HG03378 (cell line): ENCODE results near the gene MARCO.
A peak's percentile ranks its signal among the peaks of the same experiment; 100 is the strongest.

ENCODE experiments used
- ATAC-seq: cut with Tn5 transposase; IDR thresholded peaks from one replicate; pipeline ENCODE4 v1.9.1; 2021; ENCODE audit warnings: mild to moderate bottlenecking, moderate library complexity; ENCODE audit not compliant: unreplicated experiment

The MARCO gene

DNA sequence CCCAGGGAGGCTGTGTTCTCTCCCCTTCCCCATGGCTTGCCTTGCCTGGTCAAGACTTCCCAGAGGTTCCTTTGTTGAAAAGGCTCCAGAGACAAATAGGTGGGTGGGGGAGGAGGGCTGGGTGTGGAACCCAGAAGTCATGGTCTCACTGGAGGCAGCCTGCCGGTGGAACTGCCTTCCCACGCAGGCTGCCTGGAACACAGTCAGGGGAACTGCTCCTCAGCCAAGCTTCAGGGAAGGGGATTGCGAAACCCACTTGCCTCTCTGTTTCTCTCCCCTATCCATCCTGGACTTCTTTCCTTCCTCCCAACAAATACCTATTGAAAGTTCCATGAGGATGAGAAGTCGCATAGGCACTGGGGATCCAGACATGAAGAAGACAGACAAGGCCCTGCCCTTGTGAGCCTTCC is 31.6 kb downstream of the MARCO start:
- no peak for ATAC-seq

DNA sequence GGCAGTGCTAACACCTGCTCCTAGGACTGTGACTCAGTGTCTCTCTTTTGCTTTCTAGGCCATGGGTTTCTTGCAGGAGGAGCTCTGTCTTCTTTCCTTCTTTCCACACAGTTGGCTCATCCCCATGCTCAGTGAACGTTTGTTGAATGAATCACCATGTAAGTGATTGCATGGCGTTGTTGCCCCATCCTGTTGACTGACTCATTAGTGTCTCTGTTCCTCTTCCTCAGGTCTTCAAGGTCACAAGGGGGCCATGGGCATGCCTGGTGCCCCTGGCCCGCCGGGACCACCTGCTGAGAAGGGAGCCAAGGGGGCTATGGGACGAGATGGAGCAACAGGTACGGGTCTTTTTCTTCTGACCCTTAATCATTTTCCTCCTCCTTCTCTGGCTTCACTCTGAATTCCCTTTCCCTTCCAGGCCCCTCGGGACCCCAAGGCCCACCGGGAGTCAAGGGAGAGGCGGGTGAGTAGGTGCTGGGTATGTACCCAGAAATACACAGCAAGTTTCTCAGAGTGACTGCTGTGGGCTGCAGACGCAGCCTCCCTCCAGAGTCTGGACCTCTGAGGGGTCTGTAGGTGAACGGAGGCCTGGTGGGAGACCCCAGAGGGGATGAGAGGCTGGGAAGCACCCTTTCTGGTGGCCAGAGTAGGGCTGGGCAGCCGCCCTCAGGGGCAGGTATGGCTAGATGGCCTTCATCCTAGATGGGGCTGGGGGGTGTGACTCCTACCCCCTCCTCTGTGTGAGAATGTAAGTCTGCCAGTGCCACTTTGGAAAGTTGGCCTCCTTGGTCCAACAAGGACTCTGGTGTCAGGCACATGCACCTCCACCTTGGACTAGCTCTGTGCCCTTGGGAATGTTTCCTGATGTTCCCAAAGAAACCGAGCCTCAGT is 32.4 kb downstream of the MARCO start:
- ATAC-seq: no peak

DNA sequence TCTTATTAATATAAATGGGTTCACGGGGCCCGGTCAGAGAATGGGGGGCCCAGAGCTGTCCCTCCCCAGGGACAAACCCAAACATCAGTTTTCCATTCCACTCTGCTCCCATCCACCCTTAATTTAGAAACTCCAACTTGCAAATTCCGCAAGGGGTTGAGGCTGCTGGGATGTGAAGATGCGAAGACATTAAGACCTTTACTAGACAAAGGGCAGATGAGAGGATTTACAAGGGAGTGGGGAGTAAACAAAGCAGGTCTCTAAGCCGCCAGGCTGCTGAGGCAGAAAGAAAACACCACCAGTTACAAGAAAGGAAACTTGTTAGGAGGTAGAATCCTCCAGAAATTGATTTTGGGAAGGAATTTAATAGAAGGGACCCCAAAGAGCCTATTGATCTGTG is 33.1 kb downstream of the MARCO start:
- ATAC-seq: no peak

DNA sequence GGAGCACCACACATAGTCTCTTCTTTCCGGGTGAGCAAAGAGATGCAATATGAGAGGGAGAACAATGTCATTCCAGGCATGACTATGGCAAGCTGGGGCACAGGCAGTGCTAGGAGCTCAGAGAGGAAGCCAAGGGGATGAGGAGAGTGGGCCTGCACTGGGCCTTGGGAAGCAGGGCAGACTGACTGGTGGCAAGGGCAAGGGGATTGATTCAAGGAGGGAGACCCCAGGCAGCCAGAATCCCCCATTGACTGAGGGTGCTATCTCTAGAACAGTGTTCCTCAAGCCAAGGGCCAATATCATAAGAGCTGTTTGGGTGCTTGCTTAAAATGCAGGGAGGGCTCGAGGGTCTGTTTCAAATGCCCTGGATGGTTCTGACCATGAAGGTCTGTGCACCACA is 36.1 kb downstream of the MARCO start:
- no peak for ATAC-seq

DNA sequence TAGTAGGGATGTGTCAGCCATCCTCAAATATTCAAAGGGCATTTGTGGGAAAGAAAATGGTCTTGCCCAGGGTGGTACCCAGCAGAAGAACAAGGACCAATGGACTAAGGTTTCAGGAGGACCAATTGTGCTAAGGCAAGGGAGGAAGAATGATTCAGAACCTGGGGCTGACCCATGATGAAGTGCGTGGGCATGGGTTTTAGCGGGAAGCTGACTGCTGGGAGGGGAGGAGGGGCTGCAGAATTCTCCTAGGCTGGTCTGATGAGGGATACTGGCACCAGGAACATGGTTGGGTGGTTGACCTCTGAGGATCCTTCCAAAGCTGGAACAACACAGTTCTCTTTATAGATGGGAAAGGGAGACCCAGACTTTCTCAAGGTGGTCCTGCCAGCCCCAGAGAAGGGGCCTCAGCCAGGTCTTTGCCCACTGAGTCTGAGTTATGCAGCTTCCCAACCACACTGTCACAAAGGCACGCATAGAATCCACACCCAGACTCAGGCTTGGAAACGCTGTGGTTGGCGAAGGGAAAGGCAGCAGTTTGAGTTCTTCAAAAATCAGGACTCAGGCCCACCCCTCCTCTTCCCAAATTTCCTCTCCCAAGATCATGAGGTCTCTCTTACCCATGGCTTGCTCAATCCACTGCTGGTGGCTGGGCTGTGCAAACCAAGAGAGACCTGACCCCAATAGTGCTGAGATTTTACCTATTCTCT is 37.3 kb downstream of the MARCO start:
- ATAC-seq: no peak

DNA sequence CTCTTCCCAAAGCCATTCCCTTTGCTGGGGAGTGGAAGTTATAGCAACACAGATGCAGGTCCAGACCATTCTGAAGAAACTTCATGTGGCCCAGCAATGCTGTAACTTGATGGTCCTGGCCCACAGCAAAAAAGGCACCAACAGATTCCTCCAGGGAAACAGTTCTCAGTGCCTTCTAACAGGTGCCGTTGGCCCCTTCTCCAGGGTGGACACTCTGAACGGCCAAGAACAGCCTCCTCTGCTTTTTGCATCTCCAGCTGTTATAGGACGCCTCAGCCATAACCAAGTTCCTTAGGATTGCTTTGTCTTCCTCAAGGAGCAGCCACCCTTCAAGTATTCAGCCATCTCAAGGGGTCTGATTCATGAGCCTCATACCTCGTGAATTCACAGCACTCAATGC is 38.0 kb downstream of the MARCO start:
- no peak for ATAC-seq

DNA sequence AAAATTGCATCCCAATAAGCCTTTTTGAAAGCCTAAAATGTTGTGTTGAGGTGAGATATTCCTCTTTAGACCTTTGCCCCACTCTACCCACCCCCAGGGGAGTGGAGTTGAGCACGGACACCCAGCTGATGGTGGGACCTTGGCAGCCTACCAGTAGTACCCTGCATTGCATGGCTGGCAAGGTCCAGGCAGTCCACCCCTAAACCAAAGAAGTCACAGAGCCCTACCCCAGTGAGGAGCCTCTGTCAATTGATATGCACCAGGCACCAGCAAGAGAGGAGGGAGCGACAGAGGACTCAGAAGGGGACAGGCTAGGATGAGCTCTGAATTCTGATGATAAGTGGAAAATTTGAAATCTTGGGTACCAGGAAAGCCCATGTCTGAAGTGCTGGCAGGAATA is 38.6 kb downstream of the MARCO start:
- no peak for ATAC-seq

DNA sequence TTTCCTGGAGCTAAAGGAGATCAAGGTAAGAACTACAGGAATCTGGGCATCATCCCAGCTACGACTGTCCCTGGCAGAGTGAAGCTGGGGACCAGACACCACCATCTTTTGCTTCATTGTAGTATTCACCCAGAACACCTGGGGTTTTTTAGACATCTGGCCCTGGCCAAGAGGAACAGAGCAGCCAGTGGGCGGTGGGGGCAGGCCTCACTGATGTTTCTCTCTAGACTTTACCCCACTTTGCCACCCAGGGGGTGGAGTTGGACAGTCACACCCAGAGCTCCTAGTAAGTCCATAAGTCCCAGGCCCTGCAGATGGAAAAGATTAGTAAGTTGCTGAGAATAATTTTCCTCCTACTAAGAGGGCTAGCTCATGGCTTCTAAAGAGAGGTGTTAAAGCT is 39.6 kb downstream of the MARCO start:
- no peak for ATAC-seq

DNA sequence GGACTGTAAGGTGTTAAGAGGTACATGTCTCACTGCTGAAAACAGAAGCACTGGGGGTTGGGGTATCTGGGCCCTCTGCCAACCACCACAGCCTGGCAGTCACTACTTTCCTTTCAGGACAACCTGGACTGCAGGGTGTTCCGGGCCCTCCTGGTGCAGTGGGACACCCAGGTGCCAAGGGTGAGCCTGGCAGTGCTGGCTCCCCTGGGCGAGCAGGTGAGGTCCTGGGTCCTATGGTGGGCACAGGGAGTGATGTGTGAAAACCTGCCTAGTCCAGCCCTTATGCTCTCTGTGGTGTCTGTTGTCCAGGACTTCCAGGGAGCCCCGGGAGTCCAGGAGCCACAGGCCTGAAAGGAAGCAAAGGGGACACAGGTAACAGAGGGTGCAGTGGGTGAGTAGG is 40.0 kb downstream of the MARCO start:
- ATAC-seq: no peak

DNA sequence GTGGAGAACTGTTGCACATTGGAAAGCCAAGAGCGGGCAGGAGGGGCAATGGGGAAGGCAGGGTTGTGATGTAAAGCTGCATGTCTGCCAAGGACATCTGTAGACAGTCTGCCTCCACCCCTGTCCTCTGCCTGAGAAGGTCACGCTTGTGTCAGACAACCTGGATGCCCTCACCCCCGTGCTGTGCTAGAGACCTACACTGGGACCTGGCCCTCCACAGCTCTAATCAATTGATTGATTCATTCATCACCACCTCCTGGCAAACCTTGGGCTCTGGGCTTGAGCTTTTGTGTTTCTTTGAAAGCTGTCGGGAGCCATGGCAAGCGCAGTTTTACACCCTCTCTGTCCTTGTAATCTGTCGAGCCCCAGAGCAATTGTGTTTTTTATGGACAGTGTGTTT is 41.1 kb downstream of the MARCO start:
- ATAC-seq: no peak

DNA sequence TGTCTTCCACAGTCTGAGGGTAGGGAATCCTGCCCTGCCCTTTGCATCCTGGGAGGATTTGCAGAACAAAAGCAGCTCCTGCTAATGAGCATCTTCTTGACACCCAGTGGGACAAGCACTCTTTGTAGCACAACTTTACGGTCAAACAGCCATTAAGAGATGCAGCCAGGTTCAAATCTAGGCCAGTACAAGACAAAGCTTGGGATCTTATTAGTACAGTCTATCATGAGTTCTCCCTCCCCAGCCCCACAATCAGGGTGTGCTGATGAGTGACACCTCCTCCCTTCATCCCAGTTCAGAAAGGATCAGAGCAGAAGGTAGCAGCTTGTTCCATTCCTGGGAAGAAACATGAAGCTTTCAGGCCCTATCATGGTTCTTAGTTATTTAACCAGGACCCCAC is 41.9 kb downstream of the MARCO start:
- ATAC-seq: no peak

DNA sequence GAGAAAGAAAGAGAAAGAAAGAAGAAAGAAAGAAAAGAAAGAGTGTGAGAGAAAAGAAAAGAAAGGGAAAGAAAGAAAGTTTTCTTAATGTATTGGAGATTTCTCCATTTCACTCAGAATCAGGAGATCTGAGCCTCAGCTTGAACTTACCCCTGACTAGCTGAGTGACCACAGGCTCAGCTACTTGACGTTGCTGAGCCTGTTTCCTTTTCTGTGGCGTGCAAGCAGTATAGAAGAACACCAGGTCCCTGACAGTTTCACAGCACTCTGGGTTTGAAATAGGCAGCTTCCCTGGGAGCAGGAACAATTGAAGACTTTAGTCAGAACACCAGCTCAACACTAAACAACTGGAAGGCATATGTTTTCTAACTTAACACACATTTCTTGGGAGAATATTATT is 44.7 kb downstream of the MARCO start:
- ATAC-seq: peak; percentile 58

DNA sequence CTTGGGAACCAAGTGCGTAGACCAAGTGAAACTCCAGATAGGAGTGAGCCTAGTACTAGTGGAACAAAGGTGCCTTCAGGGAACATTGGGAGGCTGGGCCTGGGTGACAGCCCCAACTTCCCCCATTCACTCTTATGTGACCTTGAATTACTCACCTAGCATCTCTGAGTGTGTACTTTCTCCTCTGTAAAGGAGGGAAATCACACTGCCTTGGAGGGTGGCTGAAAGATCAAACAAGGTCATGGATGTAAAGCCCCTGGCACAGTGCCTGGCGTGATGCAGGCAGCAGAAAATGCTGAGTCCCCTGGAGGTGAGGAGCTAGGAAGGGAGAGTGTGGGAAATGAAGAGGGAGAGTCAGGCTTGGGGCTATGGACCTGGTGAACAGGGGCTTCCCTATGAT is 45.9 kb downstream of the MARCO start:
- ATAC-seq: no peak

DNA sequence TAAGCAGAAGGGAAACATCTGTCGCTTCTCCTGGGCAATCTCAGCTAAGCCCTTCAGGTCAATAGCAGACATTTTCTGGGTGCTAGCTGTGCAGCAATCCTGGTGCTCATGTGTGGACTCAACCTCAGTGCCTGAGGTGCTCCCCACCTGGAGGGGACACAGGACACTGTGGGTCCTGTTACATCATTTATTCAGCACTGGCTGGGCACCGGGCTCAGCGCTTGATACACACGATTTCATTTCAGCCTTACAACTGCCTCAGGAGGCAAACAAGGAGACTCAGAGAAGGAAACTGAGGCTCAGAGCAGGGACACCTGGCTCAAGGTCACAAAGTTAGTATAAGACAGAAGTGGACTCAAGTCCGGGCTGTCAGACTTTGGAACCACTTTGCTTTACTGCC is 46.7 kb downstream of the MARCO start:
- no peak for ATAC-seq

DNA sequence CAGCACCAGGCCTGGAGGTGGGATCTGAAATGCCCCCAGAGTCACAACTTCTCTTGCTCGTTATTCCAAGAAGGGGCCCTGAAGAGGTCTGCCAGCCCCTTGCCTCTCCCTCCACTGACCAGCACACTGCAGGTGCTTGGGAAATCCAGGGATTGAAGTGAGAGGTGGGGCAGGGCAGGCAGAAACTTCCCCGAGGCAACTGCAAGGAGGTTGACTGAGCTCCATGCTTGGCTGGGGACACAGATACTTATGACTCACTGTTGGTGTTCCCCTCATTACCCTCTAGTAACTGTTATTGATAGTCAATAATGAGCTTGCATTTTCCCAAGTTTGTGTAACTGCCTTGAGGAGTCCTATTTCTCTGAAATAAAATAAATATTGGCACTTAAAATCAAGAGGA is 47.5 kb downstream of the MARCO start:
- ATAC-seq: peak; percentile 74

DNA sequence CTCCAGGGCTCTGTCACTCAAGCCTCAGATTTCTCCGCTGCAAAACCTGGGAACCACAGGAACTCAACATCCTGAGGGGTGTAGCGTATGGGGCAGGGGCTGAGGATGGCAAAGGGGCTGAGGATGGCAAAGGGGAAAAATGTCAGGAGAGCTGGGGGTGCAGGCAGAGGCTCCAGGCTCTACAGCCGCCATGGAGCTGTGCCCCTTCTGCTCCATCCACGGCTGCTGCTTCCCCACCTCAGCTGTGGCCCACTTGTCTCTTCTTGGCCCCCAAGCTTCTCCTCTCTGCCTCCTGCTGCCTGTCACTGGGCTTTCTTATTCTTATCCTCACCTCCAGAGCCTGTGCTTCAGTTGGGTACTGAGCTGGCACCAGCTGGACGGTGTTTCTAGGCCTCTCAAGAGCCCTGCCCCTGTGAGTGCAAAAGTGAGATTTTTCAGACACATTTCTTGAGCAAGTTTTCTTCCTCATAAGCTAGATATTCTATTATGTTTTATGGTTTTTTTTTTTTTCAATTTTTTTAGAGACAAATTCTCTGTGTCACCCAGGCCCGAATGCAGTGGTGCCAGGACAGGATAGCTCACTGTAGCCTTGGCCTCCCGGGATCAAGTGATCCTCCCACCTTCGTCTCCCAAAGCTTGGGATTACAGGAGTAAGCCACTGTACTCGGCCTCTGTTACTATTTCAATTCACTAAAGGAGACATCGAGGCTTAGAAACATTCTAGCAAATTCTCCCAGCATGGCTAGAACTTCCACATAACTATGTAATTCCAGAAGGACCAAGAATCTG is 49.0 kb downstream of the MARCO start:
- no peak for ATAC-seq

DNA sequence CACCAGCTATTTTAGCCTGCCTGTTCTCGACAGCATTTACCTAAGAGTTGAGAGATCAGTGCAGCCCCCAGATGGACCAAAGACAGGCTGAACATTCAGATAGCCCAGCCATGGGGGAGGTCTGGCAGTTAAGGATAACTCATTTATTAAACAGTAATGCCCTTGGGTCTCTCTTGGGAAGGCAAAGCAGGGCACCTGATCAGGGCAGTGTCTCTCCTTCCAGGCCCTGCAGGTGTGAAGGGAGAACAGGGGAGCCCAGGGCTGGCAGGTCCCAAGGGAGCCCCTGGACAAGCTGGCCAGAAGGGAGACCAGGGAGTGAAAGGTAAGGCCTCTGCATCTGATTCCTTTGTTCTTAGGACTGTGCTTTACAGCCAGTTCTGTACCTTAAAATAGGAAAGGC is 49.6 kb downstream of the MARCO start:
- ATAC-seq: no peak

DNA sequence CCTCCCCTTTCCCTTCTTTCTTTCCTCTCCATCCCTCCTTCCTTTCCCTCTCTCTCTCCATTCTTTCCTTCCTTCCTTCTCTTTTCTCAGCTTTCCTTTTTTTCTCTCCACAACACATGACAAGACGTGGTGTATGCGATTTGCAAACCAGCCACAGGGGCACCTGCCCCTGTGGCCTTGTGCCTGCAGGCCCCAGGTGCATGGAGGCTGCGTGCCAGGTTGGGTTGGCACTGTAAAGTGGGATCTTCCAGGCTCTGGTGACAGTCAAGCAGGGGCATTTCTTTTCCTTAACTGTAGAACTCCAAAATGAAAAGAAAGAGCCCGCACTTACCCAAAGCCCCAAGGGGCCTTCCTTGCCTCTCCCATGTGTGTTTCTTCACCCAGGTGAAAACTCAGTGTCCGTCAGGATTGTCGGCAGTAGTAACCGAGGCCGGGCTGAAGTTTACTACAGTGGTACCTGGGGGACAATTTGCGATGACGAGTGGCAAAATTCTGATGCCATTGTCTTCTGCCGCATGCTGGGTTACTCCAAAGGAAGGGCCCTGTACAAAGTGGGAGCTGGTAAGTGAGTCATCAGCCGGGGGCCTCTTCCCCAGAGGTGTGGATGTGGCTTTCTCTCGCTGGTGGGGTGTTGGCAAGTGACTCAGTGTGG is 50.9 kb downstream of the MARCO start:
- ATAC-seq: no peak

DNA sequence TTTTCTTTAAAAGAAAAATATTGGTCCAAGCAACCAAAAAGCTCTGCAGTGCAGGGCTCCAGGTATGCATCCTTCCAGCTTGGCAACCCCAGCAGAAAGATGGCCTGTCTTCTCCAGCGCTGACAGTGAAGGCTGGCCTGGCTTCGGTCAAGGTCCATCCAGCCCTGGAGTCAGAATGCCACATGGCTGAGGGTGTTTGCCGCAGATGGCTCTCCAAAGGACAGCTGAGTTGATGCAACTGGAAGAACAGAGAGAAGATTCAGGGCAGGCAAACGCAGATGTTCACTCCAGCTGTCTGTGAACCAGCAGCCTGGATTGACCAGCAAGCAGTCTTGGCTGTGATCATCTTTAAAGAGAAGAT is 51.4 kb downstream of the MARCO start:
- no peak for ATAC-seq

DNA sequence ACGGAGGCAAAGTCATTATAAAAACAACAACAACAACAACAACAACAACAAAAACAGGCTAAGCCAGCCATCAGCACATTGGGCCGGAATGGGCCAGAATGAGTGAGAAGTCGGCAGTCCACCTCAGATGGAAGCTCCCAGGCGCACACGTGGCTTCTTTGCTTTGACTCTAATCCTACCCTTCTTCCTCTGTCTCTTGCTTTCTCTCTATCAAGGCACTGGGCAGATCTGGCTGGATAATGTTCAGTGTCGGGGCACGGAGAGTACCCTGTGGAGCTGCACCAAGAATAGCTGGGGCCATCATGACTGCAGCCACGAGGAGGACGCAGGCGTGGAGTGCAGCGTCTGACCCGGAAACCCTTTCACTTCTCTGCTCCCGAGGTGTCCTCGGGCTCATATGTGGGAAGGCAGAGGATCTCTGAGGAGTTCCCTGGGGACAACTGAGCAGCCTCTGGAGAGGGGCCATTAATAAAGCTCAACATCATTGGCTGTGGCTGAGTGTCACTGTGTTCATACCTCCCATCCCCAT is 52.2 kb downstream of the MARCO start:
- no peak for ATAC-seq

DNA sequence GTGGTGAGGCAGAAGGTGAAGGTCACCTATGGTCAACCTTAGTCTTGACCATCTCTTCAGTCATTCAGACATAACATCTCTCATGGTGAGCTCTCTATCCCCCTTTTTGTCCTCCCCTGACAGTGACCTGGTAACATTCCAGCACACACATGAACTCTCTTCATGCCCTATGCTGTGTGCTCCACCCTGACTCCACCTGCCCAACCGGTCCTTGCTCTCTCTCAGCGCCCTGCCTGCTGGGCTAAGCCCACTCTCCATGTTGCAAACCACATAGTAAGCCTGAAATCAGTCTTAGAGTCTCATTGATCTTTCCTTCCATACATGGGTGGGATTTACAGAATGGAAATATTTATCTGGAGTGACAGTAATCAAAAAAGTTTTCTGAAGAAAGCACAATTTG is 52.8 kb downstream of the MARCO start:
- no peak for ATAC-seq
